Stimulated activated CD8-positive, alpha-beta memory T cell treated with anti-CD3 and anti-CD28 coated beads, Interleukin-4, amount 100 ng/mL, for 1 hour (primary cell): ENCODE results near the gene NEDD9.

Source experiments
- DNase-seq, 2 donors: peaks; one replicate each; pipeline ENCODE4 v3.0.0-alpha.2; 2020; ENCODE audit warnings: low read depth in 2 of 2, low spot score in 1 of 2

NEDD9 gene

DNA sequence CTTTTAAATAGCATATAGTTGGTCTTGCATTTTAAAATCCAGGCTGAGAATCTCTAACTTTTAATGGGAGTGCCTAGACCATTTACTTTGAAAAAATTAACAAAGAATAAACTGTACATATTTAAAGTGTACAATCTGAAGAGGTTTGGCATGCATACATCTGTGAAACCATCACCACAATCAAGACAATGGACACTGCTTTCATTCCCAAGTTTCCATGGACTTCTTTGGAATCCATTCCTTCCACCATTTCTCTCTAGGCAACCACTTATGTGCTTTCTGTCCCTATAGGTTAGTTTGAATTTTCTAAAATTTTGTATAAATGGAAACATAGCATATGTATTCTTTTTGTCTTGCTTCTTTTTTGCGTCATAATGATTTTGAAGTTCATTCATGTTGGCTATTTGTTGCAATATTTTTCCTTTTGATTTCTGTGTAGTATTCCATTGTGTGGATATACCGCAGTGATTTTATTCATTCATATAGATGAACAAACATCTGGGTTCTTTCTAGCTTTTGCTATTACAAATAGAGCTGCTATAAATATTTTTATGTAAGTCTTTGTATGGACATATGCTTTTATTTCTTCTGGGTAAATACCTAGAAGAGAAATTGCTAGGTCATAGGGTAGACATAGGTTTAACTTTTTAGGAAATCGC is 50.9 kb downstream of the NEDD9 start:
- DNase-seq, result no peak

DNA sequence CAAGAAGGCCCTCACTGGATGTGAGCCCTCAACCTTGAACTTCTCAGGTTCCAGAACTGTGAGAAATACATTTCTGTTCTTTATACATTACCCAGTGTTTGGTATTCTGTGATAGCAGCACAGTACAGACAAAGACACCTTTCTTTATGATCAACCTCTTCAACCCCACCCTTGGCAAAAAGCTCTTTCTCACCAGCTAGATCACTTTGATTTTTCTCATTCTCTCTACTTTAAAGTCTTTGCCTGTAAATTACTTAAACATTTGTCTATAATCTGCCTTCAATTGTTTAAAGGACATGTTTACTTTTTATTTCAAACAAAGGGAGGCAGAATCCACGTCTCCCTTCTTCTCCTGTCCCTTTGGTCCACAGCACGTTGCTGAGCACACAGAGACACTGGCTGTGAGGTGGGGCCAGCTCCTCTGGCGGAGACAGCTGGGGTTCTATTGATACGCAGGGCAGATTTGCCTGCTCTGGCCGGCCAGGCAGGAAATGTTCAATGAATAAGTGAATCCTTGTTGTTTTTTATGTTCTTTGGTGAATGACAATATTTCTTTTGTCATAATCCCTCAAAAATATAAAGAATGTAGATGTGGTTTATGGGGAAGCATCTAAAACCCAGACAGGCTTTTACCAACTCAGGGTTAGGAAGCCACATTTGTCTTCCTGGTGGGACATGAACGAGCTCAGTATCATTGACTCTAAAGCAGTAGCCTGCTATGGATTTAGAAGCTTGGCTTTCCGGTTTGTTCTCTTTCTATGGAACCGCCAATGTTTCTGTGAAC is 52.9 kb downstream of the NEDD9 start:
- DNase-seq, result no peak

DNA sequence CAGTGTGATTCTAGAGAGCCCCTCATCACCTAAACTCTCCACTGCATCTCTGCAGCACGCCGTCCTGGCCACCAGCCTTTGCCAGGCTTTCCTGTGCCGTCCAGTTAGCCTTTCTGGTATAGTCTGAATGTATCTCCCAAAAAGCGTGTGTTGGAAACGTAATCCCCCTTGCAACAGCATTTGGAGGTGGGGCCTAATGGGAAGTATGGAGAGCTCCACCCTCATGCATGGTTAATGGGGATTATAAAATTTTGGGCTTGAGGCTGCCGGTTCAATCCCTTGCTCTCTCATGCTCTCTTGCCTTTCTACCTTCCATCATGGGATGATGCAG is 53.4 kb downstream of the NEDD9 start:
- no peak for DNase-seq

GRCh38 chr6:11177271-11177670 is 55.2 kb downstream of the NEDD9 start:
- no peak for DNase-seq

GRCh38 chr6:11174242-11174611 is 58.2 kb downstream of the NEDD9 start:
- DNase-seq, result no peak

DNA sequence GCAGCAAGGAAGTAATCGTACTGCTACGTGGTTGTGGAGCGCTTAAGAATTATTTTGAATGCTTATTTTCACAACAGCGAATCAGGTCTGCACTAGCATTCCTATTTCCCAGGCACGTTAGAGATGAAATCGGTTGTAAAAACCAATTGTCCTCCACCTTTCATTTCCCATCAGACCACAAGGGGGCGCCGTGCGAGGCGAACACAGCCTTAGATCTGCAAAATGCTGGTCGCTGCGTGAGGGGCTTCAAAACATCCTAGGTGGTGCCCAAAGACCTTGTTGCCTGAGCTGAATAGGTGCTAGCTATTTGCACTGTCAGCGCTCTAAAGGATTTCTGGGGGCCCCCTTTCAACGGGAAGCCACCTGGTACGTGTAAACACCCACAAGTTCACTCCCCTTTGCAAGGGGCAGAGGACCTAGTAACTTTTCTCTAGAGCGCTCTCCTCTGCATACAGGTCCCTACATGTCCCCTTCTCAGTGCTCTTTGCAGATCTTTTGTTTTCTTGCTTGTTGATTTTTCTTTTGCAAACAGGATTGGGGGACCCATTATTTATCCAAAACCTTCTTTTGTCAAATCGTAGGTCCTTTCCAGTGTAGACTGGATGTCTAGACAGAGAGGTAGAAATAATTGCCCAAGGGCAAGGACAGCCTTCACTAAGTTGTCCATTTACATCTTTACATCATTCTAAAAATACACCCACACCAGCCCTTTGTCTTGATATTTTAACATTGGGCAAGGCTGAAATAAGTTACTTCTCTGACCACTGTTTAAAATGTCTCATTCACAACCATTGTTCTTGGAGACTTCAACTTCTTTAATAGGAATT is 59.8 kb downstream of the NEDD9 start:
- DNase-seq, result peak; percentile 66

GRCh38 chr6:11171952-11172351 is 60.5 kb downstream of the NEDD9 start:
- no peak for DNase-seq

GRCh38 chr6:11168091-11168635 is 64.3 kb downstream of the NEDD9 start:
- no peak for DNase-seq

- DNase-seq, result no peak
Observed at GRCh38 chr6:11166948-11167347, 65.5 kb downstream of the NEDD9 start.

DNA sequence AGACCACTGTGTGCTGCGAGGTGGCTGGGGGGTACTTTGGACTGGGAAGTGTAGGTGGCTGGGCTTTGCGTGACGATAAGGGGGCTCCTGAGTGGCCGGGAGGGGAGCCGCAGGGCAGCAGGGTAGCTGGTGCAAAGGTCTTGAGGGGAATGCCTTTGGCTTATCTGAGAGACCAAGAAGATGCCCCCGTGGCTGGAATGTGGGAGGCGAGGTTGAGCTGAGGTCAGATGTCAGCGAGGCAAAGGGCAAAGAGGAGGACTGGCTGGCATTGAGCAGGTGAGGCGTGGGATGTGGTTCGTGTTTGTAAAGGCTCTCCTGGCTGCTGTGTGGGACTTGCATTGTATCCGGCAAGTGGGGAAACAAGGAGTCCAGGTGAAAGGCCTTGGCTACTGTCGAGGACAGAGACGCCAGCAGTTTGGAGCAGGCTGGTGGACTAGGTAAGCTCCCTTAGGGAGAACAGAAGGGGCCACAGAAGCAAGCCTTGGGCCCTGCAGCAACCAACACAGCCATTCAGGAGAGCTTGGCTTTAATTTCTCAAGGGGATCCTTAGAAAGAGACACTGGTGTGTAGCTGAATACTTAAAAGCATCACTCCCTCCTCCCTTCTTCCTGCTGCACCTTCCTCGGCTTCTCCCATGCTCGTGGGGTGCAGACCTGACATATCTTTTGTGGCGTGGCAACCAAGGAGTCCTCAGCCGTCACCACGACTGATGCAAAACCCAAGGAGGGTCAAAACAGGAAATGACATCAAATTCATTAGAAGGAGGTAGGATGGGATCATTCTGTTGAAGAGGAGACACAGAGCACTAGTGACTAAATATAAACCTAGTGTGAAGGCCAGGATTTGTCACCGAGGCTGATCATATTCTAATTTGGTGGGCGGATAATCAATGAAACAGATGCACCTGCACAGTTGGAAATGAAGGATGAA is 67.5 kb downstream of the NEDD9 start:
- DNase-seq, result no peak

GRCh38 chr6:11163932-11164331 is 68.5 kb downstream of the NEDD9 start:
- DNase-seq, result no peak

DNA sequence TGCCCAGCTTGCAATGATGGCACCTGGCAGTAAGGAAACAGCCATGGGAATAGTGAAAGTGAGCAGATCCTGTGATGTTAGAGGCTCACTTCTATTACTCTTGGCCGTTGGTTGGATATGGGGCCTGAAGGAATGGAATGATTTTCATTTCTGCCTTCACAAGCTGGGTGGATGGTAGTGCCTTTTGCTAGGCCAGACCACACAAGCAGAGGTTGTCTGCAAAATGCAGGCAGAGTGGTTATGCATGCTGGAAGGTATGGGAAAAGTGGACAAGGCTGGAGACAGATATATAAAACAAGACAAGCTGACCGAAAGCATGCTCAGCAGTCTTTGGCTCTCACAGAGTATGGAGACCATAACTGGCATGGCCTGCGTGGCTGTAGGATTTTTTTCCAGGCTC is 70.2 kb downstream of the NEDD9 start:
- DNase-seq, result no peak

- DNase-seq, result no peak
Observed at GRCh38 chr6:11161031-11161956, 71.2 kb downstream of the NEDD9 start.

GRCh38 chr6:11160199-11160598 is 72.3 kb downstream of the NEDD9 start:
- DNase-seq, result no peak

GRCh38 chr6:11155589-11155988 is 76.9 kb downstream of the NEDD9 start:
- DNase-seq, result no peak

- DNase-seq, result no peak
Observed at GRCh38 chr6:11153447-11153846, 79.0 kb downstream of the NEDD9 start.

DNA sequence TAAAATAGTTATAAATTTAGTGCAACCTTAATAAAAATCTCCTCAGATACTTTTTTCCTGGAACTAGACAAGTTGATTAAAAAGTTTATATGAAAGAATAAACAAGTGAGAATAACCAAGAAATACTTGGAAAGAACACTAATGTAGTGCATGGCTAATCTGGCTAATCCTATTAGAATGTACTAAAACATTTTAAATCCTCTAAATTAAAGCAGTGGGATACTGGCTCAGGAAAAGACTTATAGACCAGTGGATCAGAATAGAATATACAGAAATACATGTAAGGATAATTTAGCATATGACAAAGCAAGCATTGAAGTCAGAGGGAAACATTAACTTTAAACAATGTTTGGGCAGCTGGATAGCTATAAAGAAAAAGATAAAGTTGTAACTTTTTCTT is 79.9 kb downstream of the NEDD9 start:
- DNase-seq, result no peak

- no peak for DNase-seq
Observed at GRCh38 chr6:11151488-11151887, 81.0 kb downstream of the NEDD9 start.

- no peak for DNase-seq
Observed at GRCh38 chr6:11149551-11149950, 82.9 kb downstream of the NEDD9 start.
